ENCODE results near the gene RPN2. TPM values are rescaled to one million over a fixed set of nuclear protein-coding genes. Genes with fewer than 3 reads are reported as not detected.

The RPN2 gene
- total and polyA plus RNA-seq, 2 of the 13 experiments (the other 11 are each of a cell fraction or from before 2014, with no cell fraction given), result 587 to 1,818 TPM

DNA sequence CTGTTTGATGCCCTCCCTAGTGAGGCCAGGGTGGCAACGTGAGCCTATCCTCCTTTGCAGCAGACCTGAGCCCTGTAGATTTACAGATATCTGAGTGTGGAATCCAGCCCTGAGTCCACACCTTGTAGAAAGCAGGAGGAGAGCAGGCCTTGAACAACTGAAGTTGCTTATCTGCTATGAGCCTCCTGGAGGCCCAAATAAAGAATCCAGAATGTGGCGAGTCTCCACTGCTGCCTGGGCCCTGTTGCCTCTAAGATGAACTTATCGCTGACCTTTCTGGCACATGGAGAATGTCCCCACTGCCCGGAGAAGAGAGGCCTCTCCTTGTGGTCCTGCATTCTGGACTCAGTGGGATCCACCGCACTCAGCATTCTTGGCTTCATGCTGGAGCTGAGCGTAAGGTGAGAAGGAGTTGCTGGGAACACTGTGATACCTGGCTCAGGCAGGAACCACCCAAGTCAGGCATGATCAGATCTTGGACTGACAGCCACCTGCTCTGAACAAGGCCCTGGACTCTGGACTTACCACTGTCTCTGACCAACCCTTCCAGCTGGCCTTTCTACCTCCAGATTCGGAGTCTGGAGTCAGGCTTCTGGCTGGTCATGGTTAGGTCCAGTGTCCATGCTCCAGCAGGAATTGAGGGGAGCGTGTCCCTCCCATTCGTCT is 104.5 kb downstream of the RPN2 start:
- no peaks in the 10 kb centered on the region for H3K36me3 ChIP-seq (replicated peaks in 1 of 2; ENCODE audit: control insufficient read depth in 1 of 2, insufficient read depth in 2 of 2, low read length in 2 of 2)
- no peak overlapping the region for H3K27ac ChIP-seq (ENCODE audit: extremely low read length, insufficient read depth, low read length)
- intact Hi-C loops (cut with micrococcal nuclease; ENCODE audit: unreplicated experiment) (loop anchor here (1.0 to 2.0 kb wide), 2 partner anchors 8 to 53 kb away; no protein-coding TSS in a partner anchor), in situ Hi-C loops (cut with HindIII; ENCODE audit: extremely low pct_ligation_motif_present, low pct_unique_long_range_greater_than_20kb) (no loop called here)
- no peak for DNase-seq (ENCODE audit: low spot score)
- FAIRE-seq, result peak; percentile 68
- H3K9ac ChIP-seq (ENCODE audit: insufficient read depth, low read depth, low read length), result no peak overlapping the region
- WGBS (ENCODE audit: low lambda C conversion rate), result 18% methylated on average over 9 of the region's 9 CpGs
- no peaks in the 10 kb centered on the region for H4K20me1 ChIP-seq (ENCODE audit: insufficient read depth, low read length)
- no peaks in the 10 kb centered on the region for H3K9me3 ChIP-seq (ENCODE audit: low read length)
- peak overlapping the region; percentile 6 for H2AFZ ChIP-seq (ENCODE audit: low read length)
- peak; percentile 39 for ATAC-seq
- CTCF ChIA-PET (ENCODE audit: low intra/inter-chr PET ratio, low total read pairs), result no interaction called here
- POLR2A ChIA-PET, result interaction anchor here (1.2 to 5.4 kb wide), 7 partner anchors 9 to 107 kb away, joined by 3 to 48 read pairs (median 25); partner anchors contain the start of gene SRC
- H3K4me2 ChIP-seq (ENCODE audit: low read depth, low read length), result peak overlapping the region; percentile 76
- no peaks in the 10 kb centered on the region for H3K27me3 ChIP-seq (ENCODE audit: control insufficient read depth in 1 of 2, insufficient read depth in 2 of 2, low read length in 2 of 2)
- no TSS peak for BruUV-seq (replicated peaks)
- peak overlapping the region in 2 of 3 experiments; percentile 5 to 50; a peak in 3 of 6 replicates for H3K4me3 ChIP-seq (replicated peaks in 1 of 3; ENCODE audit: insufficient read depth in 1 of 3, low read depth in 2 of 3, low read length in 3 of 3)
- H3K79me2 ChIP-seq (ENCODE audit: insufficient read depth, low read length), result no peaks in the 10 kb centered on the region
- H3K4me1 ChIP-seq (ENCODE audit: insufficient read depth, low read length), result peaks cover 82% of the 10 kb centered on the region
- 0 out of 4 replicates have a peak, but pooled peaks of 1 of the 2 experiments have one; percentile 12 for TF ChIP-seq EP300 (IDR thresholded peaks at IDR 0.05; ENCODE audit: low read depth in 2 of 2, low read length in 2 of 2)
- peak; percentile 16 for TF ChIP-seq EP300 (CRISPR knock-in tag; IDR thresholded peaks at IDR 0.05; ENCODE audit: borderline replicate concordance)
- TF ChIP-seq ZNF563 (CRISPR knock-in tag; IDR thresholded peaks at IDR 0.05), result peak; percentile 50; the same call in 1 of the 2 replicates
- 0 out of 2 replicates have a peak, but pooled peaks have one; percentile 34 for TF ChIP-seq ZNF350 (CRISPR knock-in tag; IDR thresholded peaks at IDR 0.05; ENCODE audit: borderline replicate concordance, low read depth)
- TF ChIP-seq IKZF4 (CRISPR knock-in tag; IDR thresholded peaks at IDR 0.05; ENCODE audit: borderline replicate concordance, low read depth, not compliant biosample characterization), result peak; percentile 62
- TF ChIP-seq ZNF790 (CRISPR knock-in tag; IDR thresholded peaks at IDR 0.05; ENCODE audit: borderline replicate concordance), result 0 out of 2 replicates have a peak, but pooled peaks have one; percentile 44
- TF ChIP-seq, protein P1, sequence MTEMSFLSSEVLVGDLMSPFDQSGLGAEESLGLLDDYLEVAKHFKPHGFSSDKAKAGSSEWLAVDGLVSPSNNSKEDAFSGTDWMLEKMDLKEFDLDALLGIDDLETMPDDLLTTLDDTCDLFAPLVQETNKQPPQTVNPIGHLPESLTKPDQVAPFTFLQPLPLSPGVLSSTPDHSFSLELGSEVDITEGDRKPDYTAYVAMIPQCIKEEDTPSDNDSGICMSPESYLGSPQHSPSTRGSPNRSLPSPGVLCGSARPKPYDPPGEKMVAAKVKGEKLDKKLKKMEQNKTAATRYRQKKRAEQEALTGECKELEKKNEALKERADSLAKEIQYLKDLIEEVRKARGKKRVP (CRISPR knock-in tag; IDR thresholded peaks at IDR 0.05), result no peak
- TF ChIP-seq ZFP36 (IDR thresholded peaks at IDR 0.05; ENCODE audit: borderline replicate concordance, low read depth, low read length, partially characterized antibody), result no peak
- TF ChIP-seq EHMT2 (IDR thresholded peaks at IDR 0.05; ENCODE audit: borderline replicate concordance, low read depth, low read length), result no peak
- TF ChIP-seq NFE2L1 (CRISPR knock-in tag; IDR thresholded peaks at IDR 0.05; ENCODE audit: borderline replicate concordance), result 0 out of 2 replicates have a peak, but pooled peaks have one; percentile 47
- TF ChIP-seq YEATS2 (CRISPR knock-in tag; IDR thresholded peaks at IDR 0.05; ENCODE audit: borderline replicate concordance), result peak; percentile 42; the same call in 1 of the 2 replicates
- no peak for TF ChIP-seq CBX5 (CRISPR knock-in tag; IDR thresholded peaks at IDR 0.05; ENCODE audit: borderline replicate concordance)
- peak; percentile 35; the same call in 1 of the 2 replicates for TF ChIP-seq SP4 (CRISPR knock-in tag; IDR thresholded peaks at IDR 0.05)
- TF ChIP-seq CREM (IDR thresholded peaks at IDR 0.05), result no peak
- TF ChIP-seq CREM (CRISPR knock-in tag; IDR thresholded peaks at IDR 0.05), result no peak
- no peak for TF ChIP-seq ZNF354B (CRISPR knock-in tag; IDR thresholded peaks at IDR 0.05)
- TF ChIP-seq SIN3B (IDR thresholded peaks at IDR 0.05; ENCODE audit: low read length), result no peak
- peak; percentile 42; the same call in 1 of the 2 replicates for TF ChIP-seq HOXA3 (CRISPR knock-in tag; IDR thresholded peaks at IDR 0.05)
- TF ChIP-seq HHEX (CRISPR knock-in tag; IDR thresholded peaks at IDR 0.05), result no peak
- TF ChIP-seq, protein P2, sequence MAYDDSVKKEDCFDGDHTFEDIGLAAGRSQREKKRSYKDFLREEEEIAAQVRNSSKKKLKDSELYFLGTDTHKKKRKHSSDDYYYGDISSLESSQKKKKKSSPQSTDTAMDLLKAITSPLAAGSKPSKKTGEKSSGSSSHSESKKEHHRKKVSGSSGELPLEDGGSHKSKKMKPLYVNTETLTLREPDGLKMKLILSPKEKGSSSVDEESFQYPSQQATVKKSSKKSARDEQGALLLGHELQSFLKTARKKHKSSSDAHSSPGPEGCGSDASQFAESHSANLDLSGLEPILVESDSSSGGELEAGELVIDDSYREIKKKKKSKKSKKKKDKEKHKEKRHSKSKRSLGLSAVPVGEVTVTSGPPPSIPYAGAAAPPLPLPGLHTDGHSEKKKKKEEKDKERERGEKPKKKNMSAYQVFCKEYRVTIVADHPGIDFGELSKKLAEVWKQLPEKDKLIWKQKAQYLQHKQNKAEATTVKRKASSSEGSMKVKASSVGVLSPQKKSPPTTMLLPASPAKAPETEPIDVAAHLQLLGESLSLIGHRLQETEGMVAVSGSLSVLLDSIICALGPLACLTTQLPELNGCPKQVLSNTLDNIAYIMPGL (CRISPR knock-in tag; IDR thresholded peaks at IDR 0.05; ENCODE audit: borderline replicate concordance in 1 of 2, low read depth in 1 of 2), result 0 out of 4 replicates have a peak, but pooled peaks of 1 of the 2 experiments have one; percentile 45

Data from HepG2 (cell line).